Muscle of leg (tissue), 11 donors: ENCODE data around the gene TCF15. TPM values are rescaled to one million over a fixed set of nuclear protein-coding genes. Genes with fewer than 3 reads are reported as not detected.

ENCODE experiments used
- DNase-seq: peaks from one replicate; pipeline ENCODE4 v3.0.0; 2013
- H3K27ac ChIP-seq: one replicate; pipeline ENCODE4 v1.5.1; 2013; ENCODE audit warnings: mild to moderate bottlenecking, low read length, control low read depth
- H3K27me3 ChIP-seq: one replicate; pipeline ENCODE4 v1.6.1; 2013; ENCODE audit warnings: low read length; ENCODE audit not compliant: control insufficient read depth, insufficient read depth
- H3K36me3 ChIP-seq: one replicate; pipeline ENCODE4 v1.6.1; 2013; ENCODE audit warnings: low read length; ENCODE audit not compliant: control insufficient read depth, insufficient read depth
- H3K4me1 ChIP-seq: one replicate; pipeline ENCODE4 v1.6.1; 2013; ENCODE audit warnings: low read length; ENCODE audit not compliant: control insufficient read depth, insufficient read depth
- H3K4me3 ChIP-seq: one replicate; pipeline ENCODE4 v1.5.1; 2013; ENCODE audit warnings: low read length, control low read depth
- H3K9me3 ChIP-seq: replicated peaks from 2 replicates; pipeline ENCODE4 v1.6.1; 2013; ENCODE audit warnings: low read depth, low read length; ENCODE audit not compliant: control insufficient read depth
- WGBS: methylation state at CpG from one replicate; pipeline ENCODE4 v1.1.5; 2013; ENCODE audit warnings: missing lambda C conversion rate; ENCODE audit not compliant: insufficient coverage; 5-methylcytosine and 5-hydroxymethylcytosine counted together
- polyA plus RNA-seq, 8 donors: library from polyadenylated mRNA; unstranded; fragments of 120-200 nt; gene quantifications; one replicate each; pipeline versions ENCODE4 v1.2.1 to v1.2.3, GENCODE V29; 2013; ENCODE audit warnings: inconsistent platforms in 1 of 8, low replicate concordance in 1 of 8; ENCODE audit not compliant: insufficient read length in 8 of 8, insufficient read depth in 1 of 8
- total RNA-seq: library from RNA; stranded (reverse); fragments of 120-200 nt; gene quantifications from one replicate; pipeline ENCODE4 v1.2.4, GENCODE V29; 2013

TCF15 gene
- total and polyA plus RNA-seq, 9 donors: 3.5 to 7.9 (median 5.4) TPM

GRCh38 chr20:615514-615913, 5.4 kb upstream of the TCF15 start:
- DNase-seq: no peak
- H3K4me3 ChIP-seq: no peak overlapping the region
- no peak overlapping the region for H3K27ac ChIP-seq
- H3K4me1 ChIP-seq: peaks cover 28% of the 10 kb centered on the region
- H3K27me3 ChIP-seq: peaks cover 24% of the 10 kb centered on the region
- peaks cover 6% of the 10 kb centered on the region for H3K9me3 ChIP-seq
- WGBS: no CpG with 5 or more reads among the region's 4 CpGs
- H3K36me3 ChIP-seq: no peaks in the 10 kb centered on the region

GRCh38 chr20:611843-612185, 1.7 kb upstream of the TCF15 start:
- H3K27ac ChIP-seq: peak overlapping the region; percentile 55
- H3K27me3 ChIP-seq: peaks cover 42% of the 10 kb centered on the region
- 0% methylated on average over 4 of the region's 8 CpGs for WGBS
- H3K36me3 ChIP-seq: peaks cover 6% of the 10 kb centered on the region
- H3K9me3 ChIP-seq: no peaks in the 10 kb centered on the region
- DNase-seq: no peak
- H3K4me3 ChIP-seq: no peak overlapping the region
- peaks cover 47% of the 10 kb centered on the region for H3K4me1 ChIP-seq

- Histone ChIP-seq H3K4me3 (no peak overlapping the region), H3K27me3 (peaks cover 42% of the 10 kb centered on the region), H3K27ac (peak overlapping the region; percentile 55), H3K9me3 (no peaks in the 10 kb centered on the region), H3K4me1 (peaks cover 47% of the 10 kb centered on the region), H3K36me3 (peaks cover 6% of the 10 kb centered on the region)
- no peak for DNase-seq
- 49% methylated on average over 18 of the region's 24 CpGs for WGBS
These were observed 1.1 kb upstream of the TCF15 start for GRCh38 chr20:611047-611842.

- Histone ChIP-seq H3K27me3 (peaks cover 42% of the 10 kb centered on the region), H3K36me3 (peaks cover 6% of the 10 kb centered on the region), H3K9me3 (no peaks in the 10 kb centered on the region), H3K4me3 (peak overlapping the region; percentile 45), H3K4me1 (peaks cover 60% of the 10 kb centered on the region), H3K27ac (peak overlapping the region; percentile 3)
- 3% methylated on average over 53 of the region's 54 CpGs for WGBS
- no peak for DNase-seq
These were observed 641 bp downstream of the TCF15 start for GRCh38 chr20:609371-609964.

GRCh38 chr20:608970-609369, 1.1 kb downstream of the TCF15 start:
- 68% methylated on average over 4 of the region's 8 CpGs for WGBS
- Histone ChIP-seq H3K4me1 (peaks cover 65% of the 10 kb centered on the region), H3K36me3 (peaks cover 6% of the 10 kb centered on the region), H3K27me3 (peaks cover 42% of the 10 kb centered on the region), H3K27ac (no peak overlapping the region), H3K9me3 (no peaks in the 10 kb centered on the region), H3K4me3 (peak overlapping the region; percentile 45)
- no peak for DNase-seq

- H3K27ac ChIP-seq: no peak overlapping the region
These were observed 2.6 kb downstream of the TCF15 start for GRCh38 chr20:607476-607875.

GRCh38 chr20:605237-605636, 4.9 kb downstream of the TCF15 start:
- peaks cover 6% of the 10 kb centered on the region for H3K36me3 ChIP-seq
- no peak for DNase-seq
- H3K4me1 ChIP-seq: peaks cover 58% of the 10 kb centered on the region
- no peaks in the 10 kb centered on the region for H3K9me3 ChIP-seq
- peaks cover 18% of the 10 kb centered on the region for H3K27me3 ChIP-seq
- H3K27ac ChIP-seq: peak overlapping the region; percentile 9
- no peak overlapping the region for H3K4me3 ChIP-seq
- 46% methylated on average over 5 of the region's 5 CpGs for WGBS

More at GRCh38 chr20:607476-607875, 2.6 kb downstream of the TCF15 start:
- Histone ChIP-seq H3K27me3 (peaks cover 38% of the 10 kb centered on the region), H3K9me3 (no peaks in the 10 kb centered on the region), H3K36me3 (peaks cover 6% of the 10 kb centered on the region), H3K4me1 (peaks cover 69% of the 10 kb centered on the region), H3K4me3 (no peak overlapping the region)
- no peak for DNase-seq
- WGBS: 74% methylated on average over 5 of the region's 6 CpGs

- 30% methylated on average over 3 of the region's 8 CpGs for WGBS
- Histone ChIP-seq H3K4me1 (peaks cover 51% of the 10 kb centered on the region), H3K4me3 (no peak overlapping the region), H3K36me3 (peaks cover 4% of the 10 kb centered on the region), H3K9me3 (no peaks in the 10 kb centered on the region), H3K27me3 (peaks cover 3% of the 10 kb centered on the region), H3K27ac (no peak overlapping the region)
- no peak for DNase-seq
These were observed 6.9 kb downstream of the TCF15 start for GRCh38 chr20:603116-603640.

- H3K4me1 ChIP-seq: peaks cover 44% of the 10 kb centered on the region
- peak; percentile 59 for DNase-seq
- H3K9me3 ChIP-seq: no peaks in the 10 kb centered on the region
- no peaks in the 10 kb centered on the region for H3K36me3 ChIP-seq
- no peaks in the 10 kb centered on the region for H3K27me3 ChIP-seq
- WGBS: 53% methylated on average over 7 of the region's 8 CpGs
- H3K4me3 ChIP-seq: no peak overlapping the region
- H3K27ac ChIP-seq: peak overlapping the region; percentile 42
These were observed 7.8 kb downstream of the TCF15 start for GRCh38 chr20:602111-602970.

GRCh38 chr20:600736-601135, 9.4 kb downstream of the TCF15 start:
- 67% methylated on average over 2 of the region's 6 CpGs for WGBS
- Histone ChIP-seq H3K9me3 (no peaks in the 10 kb centered on the region), H3K27me3 (no peaks in the 10 kb centered on the region), H3K36me3 (no peaks in the 10 kb centered on the region), H3K27ac (no peak overlapping the region), H3K4me1 (peaks cover 51% of the 10 kb centered on the region), H3K4me3 (no peak overlapping the region)
- DNase-seq: no peak
